ENCODE measurements around the gene PRH2.

GRCh38 chr12:10884086-10884725 lies 44.8 kb upstream of the PRH2 start, which contains the start of gene PRH1:
- no peak for TF ChIP-seq CTCF (IDR thresholded peaks at IDR 0.05)
- no peak for TF ChIP-seq POLR2A (IDR thresholded peaks at IDR 0.05)

Measured in body of pancreas (tissue), 4 donors.